Measurements from ENCODE around the gene PNPLA7.
"Not testable (repeated sequence)": the region's sequence is repeated elsewhere in the genome, so short reads cannot be mapped to it uniquely, and the experiment has no call there.

The PNPLA7 gene

GRCh38 chr9:137536594-137537131 is 13.5 kb downstream of the PNPLA7 start:
- DNase-seq = not testable (repeated sequence)

GRCh38 chr9:137535120-137535428 is 15.1 kb downstream of the PNPLA7 start:
- no peak for DNase-seq

GRCh38 chr9:137534256-137535119 is 15.7 kb downstream of the PNPLA7 start:
- DNase-seq = peak; percentile 65

- DNase-seq = not testable (repeated sequence)
Measured at GRCh38 chr9:137532891-137533468, 17.2 kb downstream of the PNPLA7 start.

GRCh38 chr9:137531099-137531765 is 19.0 kb downstream of the PNPLA7 start:
- no peak for DNase-seq

- DNase-seq = no peak
Measured at GRCh38 chr9:137530331-137530730, 19.9 kb downstream of the PNPLA7 start.

GRCh38 chr9:137524981-137525317 is 25.3 kb downstream of the PNPLA7 start:
- DNase-seq = no peak

- DNase-seq = no peak
Measured at GRCh38 chr9:137524161-137524980, 25.8 kb downstream of the PNPLA7 start.

GRCh38 chr9:137522746-137523455 is 27.3 kb downstream of the PNPLA7 start:
- no peak for DNase-seq

- DNase-seq = no peak
Measured at GRCh38 chr9:137521405-137521985, 28.7 kb downstream of the PNPLA7 start.

GRCh38 chr9:137520614-137521404 is 29.4 kb downstream of the PNPLA7 start:
- no peak for DNase-seq

- no peak for DNase-seq
Measured at GRCh38 chr9:137519553-137519952, 30.6 kb downstream of the PNPLA7 start.

- DNase-seq = not testable (repeated sequence)
Measured at GRCh38 chr9:137518661-137519459, 31.3 kb downstream of the PNPLA7 start.

GRCh38 chr9:137516144-137516917 is 33.9 kb downstream of the PNPLA7 start:
- no peak for DNase-seq

GRCh38 chr9:137515338-137515724 is 34.9 kb downstream of the PNPLA7 start:
- no peak for DNase-seq

GRCh38 chr9:137514691-137515337 is 35.4 kb downstream of the PNPLA7 start:
- no peak for DNase-seq

GRCh38 chr9:137513801-137514570 is 36.2 kb downstream of the PNPLA7 start:
- DNase-seq = not testable (repeated sequence)

GRCh38 chr9:137513136-137513535 is 37.1 kb downstream of the PNPLA7 start:
- DNase-seq = not testable (repeated sequence)
